AG09309 (cell line): ENCODE measurements around the gene HLA-A.

Experiments used
- DNase-seq: peaks from one replicate; pipeline ENCODE4 v3.0.0-alpha.2; 2010; ENCODE audit warnings: low read depth
- H3K4me3 ChIP-seq: 2 replicates; pipeline ENCODE4 v1.5.1; 2011; ENCODE audit warnings: mild to moderate bottlenecking, low read depth, low read length, moderate library complexity; ENCODE audit not compliant: control insufficient read depth
- TF ChIP-seq, protein P1 (sequence below): IDR thresholded peaks from 2 replicates; pipeline ENCODE4 v1.5.1; 2011; ENCODE audit warnings: mild to moderate bottlenecking, low read depth, low read length, inconsistent platforms; ENCODE audit not compliant: insufficient read depth, control insufficient read depth; ENCODE audit errors: missing control alignments

Gene HLA-A

DNA sequence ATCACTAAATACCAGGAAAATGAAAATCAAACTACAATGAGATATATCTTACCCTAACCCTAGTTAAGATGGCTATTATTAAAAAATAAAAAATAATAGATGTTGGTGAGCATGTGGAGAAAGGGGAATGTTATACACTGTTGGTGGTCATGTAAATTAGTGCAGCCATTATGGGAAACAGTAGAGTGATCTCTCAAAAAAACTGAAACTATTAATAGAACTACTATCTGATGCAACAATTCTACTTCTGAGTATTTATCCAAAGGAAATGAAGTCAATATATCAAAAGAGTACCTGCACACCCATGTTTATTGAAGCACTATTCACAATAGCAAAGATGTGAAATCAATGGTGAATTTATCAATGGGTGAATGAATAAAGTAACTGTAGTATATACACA lies 48.6 kb downstream of the HLA-A start:
- no peak overlapping the region for H3K4me3 ChIP-seq
- TF ChIP-seq, protein P1, sequence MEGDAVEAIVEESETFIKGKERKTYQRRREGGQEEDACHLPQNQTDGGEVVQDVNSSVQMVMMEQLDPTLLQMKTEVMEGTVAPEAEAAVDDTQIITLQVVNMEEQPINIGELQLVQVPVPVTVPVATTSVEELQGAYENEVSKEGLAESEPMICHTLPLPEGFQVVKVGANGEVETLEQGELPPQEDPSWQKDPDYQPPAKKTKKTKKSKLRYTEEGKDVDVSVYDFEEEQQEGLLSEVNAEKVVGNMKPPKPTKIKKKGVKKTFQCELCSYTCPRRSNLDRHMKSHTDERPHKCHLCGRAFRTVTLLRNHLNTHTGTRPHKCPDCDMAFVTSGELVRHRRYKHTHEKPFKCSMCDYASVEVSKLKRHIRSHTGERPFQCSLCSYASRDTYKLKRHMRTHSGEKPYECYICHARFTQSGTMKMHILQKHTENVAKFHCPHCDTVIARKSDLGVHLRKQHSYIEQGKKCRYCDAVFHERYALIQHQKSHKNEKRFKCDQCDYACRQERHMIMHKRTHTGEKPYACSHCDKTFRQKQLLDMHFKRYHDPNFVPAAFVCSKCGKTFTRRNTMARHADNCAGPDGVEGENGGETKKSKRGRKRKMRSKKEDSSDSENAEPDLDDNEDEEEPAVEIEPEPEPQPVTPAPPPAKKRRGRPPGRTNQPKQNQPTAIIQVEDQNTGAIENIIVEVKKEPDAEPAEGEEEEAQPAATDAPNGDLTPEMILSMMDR, result no peak
- DNase-seq, result no peak

DNA sequence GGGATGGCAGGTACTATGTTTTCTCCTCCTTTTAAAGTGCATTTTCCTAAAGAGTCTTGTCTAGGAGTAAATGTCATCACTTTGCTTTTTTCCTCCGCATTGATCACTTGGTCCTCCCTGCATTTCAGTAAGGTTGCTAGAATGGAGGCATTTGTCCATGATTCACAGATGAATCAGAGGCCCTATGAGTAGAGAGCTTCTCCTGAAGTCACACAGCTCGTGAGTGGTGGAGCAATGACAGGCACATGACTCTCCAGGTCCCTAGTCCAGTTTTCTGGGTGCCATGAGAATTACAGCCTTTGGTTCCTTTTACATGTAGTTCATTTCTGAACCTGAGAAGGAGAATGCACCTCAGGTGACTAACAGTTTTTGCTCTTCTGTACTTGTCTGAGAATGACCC lies 50.5 kb downstream of the HLA-A start:
- DNase-seq, result no peak
- TF ChIP-seq, protein P1, result no peak
- H3K4me3 ChIP-seq, result no peak overlapping the region

DNA sequence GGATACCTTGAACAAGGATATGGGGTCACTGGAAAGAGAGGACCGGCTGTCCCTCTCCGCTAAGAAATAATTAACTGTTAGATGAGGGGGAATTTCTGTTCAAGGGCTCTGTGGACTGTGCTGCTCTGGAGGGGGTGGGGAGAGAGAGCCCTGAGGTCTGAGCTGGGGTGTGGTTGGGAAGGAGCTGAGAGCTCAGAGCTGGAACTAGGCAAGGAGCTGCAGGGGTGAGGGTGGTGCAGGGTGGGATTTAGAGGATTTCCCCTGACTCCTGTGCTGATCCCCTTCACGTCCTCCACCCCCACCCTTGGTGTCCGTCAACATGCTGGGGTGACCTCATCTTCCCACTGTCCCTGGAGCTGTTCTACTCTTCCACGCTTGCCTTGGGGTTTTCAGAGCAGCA lies 52.5 kb downstream of the HLA-A start:
- H3K4me3 ChIP-seq, result no peak overlapping the region
- TF ChIP-seq, protein P1, result no peak

DNA sequence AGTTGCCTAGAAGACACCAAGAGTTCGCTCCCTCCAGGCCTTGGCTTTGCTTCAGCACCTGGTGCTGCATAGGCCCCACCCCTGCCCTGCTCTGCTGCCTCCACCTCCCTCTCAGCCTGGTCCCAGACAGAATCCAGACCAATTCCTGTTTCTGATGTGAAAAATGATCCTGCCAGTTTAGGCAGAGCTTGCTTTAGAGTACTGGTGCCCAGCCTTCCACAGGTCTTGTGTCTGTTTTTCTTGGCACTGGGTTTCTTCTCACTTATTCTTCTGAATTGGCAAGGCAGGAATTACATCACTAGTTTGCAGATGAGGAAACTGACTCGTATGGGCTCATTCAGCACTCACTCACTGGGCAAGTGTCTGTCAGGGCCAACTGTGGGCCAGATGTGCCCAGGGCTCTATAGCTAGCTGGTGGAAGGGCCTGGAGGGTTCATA lies 53.0 kb downstream of the HLA-A start:
- TF ChIP-seq, protein P1, result no peak
- no peak overlapping the region for H3K4me3 ChIP-seq
- DNase-seq, result no peak

More for the DNA sequence above, 52.5 kb downstream of the HLA-A start:
- DNase-seq, result no peak
